ENCODE results near the gene GABBR2. TPM values are rescaled to one million over a fixed set of nuclear protein-coding genes. Genes with fewer than 3 reads are reported as not detected.

Gene GABBR2
- polyA plus RNA-seq, 1 of the 3 experiments (the other 2 are of a cell fraction) = not detected

GRCh38 chr9:98323051-98323830 is 385.5 kb downstream of the GABBR2 start:
- DNase-seq = no peak
- CTCF ChIA-PET = interaction anchor here (0.9 to 1.1 kb wide), 4 partner anchors 7 to 453 kb away, joined by 3 to 5 read pairs (median 4); no protein-coding TSS in a partner anchor

More at GRCh38 chr9:98323051-98323830, 385.5 kb downstream of the GABBR2 start:
- Histone ChIP-seq H3K27me3 (ENCODE audit: insufficient read depth) (no peaks in the 10 kb centered on the region), H3K36me3 (replicated peaks in 1 of 2; ENCODE audit: control insufficient read depth in 1 of 2, insufficient read depth in 2 of 2, low read length in 1 of 2) (no peaks in the 10 kb centered on the region), H3K4me2 (no peak overlapping the region), H3K4me1 (ENCODE audit: control insufficient read depth in 1 of 2, insufficient read depth in 2 of 2, low read depth in 1 of 2, low read length in 1 of 2) (peaks cover 0 to 11% of the 10 kb centered on the region in 2 experiments; a peak in 1 of 4 replicates), H3K27ac (ENCODE audit: low read depth in 2 of 2, low read length in 1 of 2) (no peak overlapping the region), H4K20me1 (ENCODE audit: insufficient read depth) (no peaks in the 10 kb centered on the region), H3K4me3 (ENCODE audit: low read depth in 2 of 2, low read length in 1 of 2) (no peak overlapping the region), H3K79me2 (ENCODE audit: insufficient read depth) (no peaks in the 10 kb centered on the region), H2AFZ (ENCODE audit: low read depth) (no peak overlapping the region), H3F3A (replicated peaks; ENCODE audit: insufficient read depth) (no peaks in the 10 kb centered on the region), H3K9me3 (no peaks in the 10 kb centered on the region), H3K9ac (no peak overlapping the region), H3K9me2 (no peaks in the 10 kb centered on the region)
- TF ChIP-seq POLR2AphosphoS5 (IDR thresholded peaks at IDR 0.05; ENCODE audit: low read depth, low read length) (no peak), NFIC (IDR thresholded peaks at IDR 0.05; ENCODE audit: borderline replicate concordance) (no peak), RFX5 (IDR thresholded peaks at IDR 0.05; ENCODE audit: low read length) (no peak), JUND (IDR thresholded peaks at IDR 0.05) (no peak), EP300 (IDR thresholded peaks at IDR 0.05; ENCODE audit: borderline replicate concordance in 1 of 2, low read depth in 1 of 2, low read length in 1 of 2) (no peak), REST (IDR thresholded peaks at IDR 0.05; ENCODE audit: low read depth, low read length) (no peak), EZH2phosphoT487 (IDR thresholded peaks at IDR 0.05; ENCODE audit: borderline replicate concordance, low read depth) (no peak), FOXM1 (IDR thresholded peaks at IDR 0.05; ENCODE audit: low read depth) (no peak), TEAD4 (IDR thresholded peaks at IDR 0.05; ENCODE audit: borderline replicate concordance, insufficient read depth) (no peak), CTCF (IDR thresholded peaks at IDR 0.05) (no peak)
- POLR2A ChIA-PET = no interaction called here
- 93% methylated on average over 8 of the region's 11 CpGs for WGBS (ENCODE audit: low lambda C conversion rate)
